H9 (cell line): Measurements from ENCODE around the gene PCYT2. TPM values are rescaled to one million over a fixed set of nuclear protein-coding genes. Genes with fewer than 3 reads are reported as not detected.

Experiments used
- DNase-seq: peaks from one replicate; pipeline ENCODE4 v3.0.0-alpha.2; 2017
- H2AFZ ChIP-seq: one replicate; pipeline ENCODE4 v1.6.1; 2013; ENCODE audit warnings: mild to moderate bottlenecking, low read length, control low read depth, moderate library complexity
- H2AK5ac ChIP-seq: 2 replicates; pipeline ENCODE4 v1.6.1; 2013; ENCODE audit warnings: low read length, control low read depth, mixed read lengths; ENCODE audit not compliant: insufficient read length
- H2BK120ac ChIP-seq: one replicate; pipeline ENCODE4 v1.6.1; 2013; ENCODE audit warnings: low read depth, mild to moderate bottlenecking, low read length, control low read depth, inconsistent platforms; ENCODE audit not compliant: poor library complexity, severe bottlenecking
- H2BK12ac ChIP-seq: 2 replicates; pipeline ENCODE4 v1.6.1; 2013; ENCODE audit warnings: low read length, control low read depth, mixed read lengths, low read depth; ENCODE audit not compliant: insufficient read length
- H2BK15ac ChIP-seq: 2 replicates; pipeline ENCODE4 v1.6.1; 2013; ENCODE audit warnings: low read depth, low read length, control low read depth
- H2BK20ac ChIP-seq: one replicate; pipeline ENCODE4 v1.6.1; 2013; ENCODE audit warnings: low read depth, mild to moderate bottlenecking, low read length, control low read depth, inconsistent platforms; ENCODE audit not compliant: poor library complexity, severe bottlenecking
- H2BK5ac ChIP-seq: 2 replicates; pipeline ENCODE4 v1.6.1; 2013; ENCODE audit warnings: low read length, control low read depth, mixed read lengths; ENCODE audit not compliant: insufficient read length
- H3K14ac ChIP-seq: 2 replicates; pipeline ENCODE4 v1.6.1; 2013; ENCODE audit warnings: low read length, control low read depth; ENCODE audit not compliant: insufficient read depth
- H3K18ac ChIP-seq: 2 replicates; pipeline ENCODE4 v1.6.1; 2013; ENCODE audit warnings: low read depth, mild to moderate bottlenecking, mixed read lengths, low read length, control low read depth; ENCODE audit not compliant: insufficient read length
- H3K23ac ChIP-seq: 2 replicates; pipeline ENCODE4 v1.6.1; 2013; ENCODE audit warnings: low read length, control low read depth, mixed read lengths, low read depth; ENCODE audit not compliant: insufficient read length
- H3K23me2 ChIP-seq: 2 replicates; pipeline ENCODE4 v1.6.1; 2013; ENCODE audit warnings: low read depth, mild to moderate bottlenecking, mixed read lengths, low read length, control low read depth; ENCODE audit not compliant: insufficient read length, poor library complexity, severe bottlenecking
- H3K27ac ChIP-seq: 2 replicates; pipeline ENCODE4 v1.5.1; 2013; ENCODE audit warnings: low read length, control low read depth, mixed read lengths, low read depth; ENCODE audit not compliant: insufficient read length
- H3K27me3 ChIP-seq: 2 replicates; pipeline ENCODE4 v1.6.1; 2013; ENCODE audit warnings: low read length, control low read depth, inconsistent platforms; ENCODE audit not compliant: insufficient read depth
- H3K4ac ChIP-seq: 2 replicates; pipeline ENCODE4 v1.6.1; 2013; ENCODE audit warnings: low read depth, mild to moderate bottlenecking, control low read depth, inconsistent platforms, low read length, moderate library complexity
- H3K4me1 ChIP-seq: 2 replicates; pipeline ENCODE4 v1.6.1; 2013; ENCODE audit warnings: low read length, control low read depth, inconsistent platforms; ENCODE audit not compliant: insufficient read depth
- H3K4me2 ChIP-seq: 2 replicates; pipeline ENCODE4 v1.6.1; 2013; ENCODE audit warnings: low read length, control low read depth, mixed read lengths; ENCODE audit not compliant: insufficient read length, insufficient read depth
- H3K56ac ChIP-seq: 2 replicates; pipeline ENCODE4 v1.6.1; 2013; ENCODE audit warnings: low read depth, mild to moderate bottlenecking, mixed read lengths, low read length, control low read depth; ENCODE audit not compliant: insufficient read length
- H3K79me1 ChIP-seq: 2 replicates; pipeline ENCODE4 v1.6.1; 2013; ENCODE audit warnings: low read depth, mild to moderate bottlenecking, moderate library complexity, low read length, control low read depth, inconsistent platforms; ENCODE audit not compliant: insufficient read depth, poor library complexity, severe bottlenecking
- H3K79me2 ChIP-seq: 2 replicates; pipeline ENCODE4 v1.6.1; 2013; ENCODE audit warnings: low read length, control low read depth, inconsistent platforms; ENCODE audit not compliant: insufficient read depth
- H3K9ac ChIP-seq: 2 replicates; pipeline ENCODE4 v1.6.1; 2013; ENCODE audit warnings: low read length, control low read depth, mixed read lengths; ENCODE audit not compliant: insufficient read length; ENCODE audit errors: extremely low read depth
- H3K9me3 ChIP-seq: one replicate; pipeline ENCODE4 v1.6.1; 2013; ENCODE audit warnings: low read depth, low read length, inconsistent platforms; ENCODE audit not compliant: control insufficient read depth
- H3T11ph ChIP-seq: one replicate; pipeline ENCODE4 v1.6.1; 2013; ENCODE audit warnings: mild to moderate bottlenecking, low read length, control low read depth, inconsistent platforms
- H4K20me1 ChIP-seq: one replicate; pipeline ENCODE4 v1.6.1; 2013; ENCODE audit not compliant: control insufficient read depth, insufficient read length, insufficient read depth
- H4K5ac ChIP-seq: 2 replicates; pipeline ENCODE4 v1.6.1; 2013; ENCODE audit warnings: low read depth, mild to moderate bottlenecking, mixed read lengths, low read length, control low read depth; ENCODE audit not compliant: insufficient read length
- H4K8ac ChIP-seq: replicated peaks from 2 replicates; pipeline ENCODE4 v1.6.1; 2013; ENCODE audit warnings: low read length, control low read depth, mixed read lengths, low read depth; ENCODE audit not compliant: insufficient read length
- H4K91ac ChIP-seq: 2 replicates; pipeline ENCODE4 v1.6.1; 2013; ENCODE audit warnings: low read depth, mild to moderate bottlenecking, moderate library complexity, mixed read lengths, low read length, control low read depth; ENCODE audit not compliant: insufficient read length
- H3K27ac Mint-ChIP-seq, 3 experiments: 2 replicates in 2 of 3; 3 replicates in 1 of 3; pipeline ENCODE4 v1.8.0; 2020 to 2021; ENCODE audit warnings: mixed read lengths in 3 of 3, mild to moderate bottlenecking in 1 of 3, moderate library complexity in 1 of 3
- H3K27me3 Mint-ChIP-seq: 2 replicates; pipeline ENCODE4 v1.8.0; 2021; ENCODE audit warnings: low read depth, mild to moderate bottlenecking, moderate library complexity, mixed read lengths
- H3K36me3 Mint-ChIP-seq, 3 experiments: 2 replicates in 2 of 3; 3 replicates in 1 of 3; pipeline ENCODE4 v1.8.0; 2020 to 2021; ENCODE audit warnings: low read depth in 3 of 3, mixed read lengths in 3 of 3; ENCODE audit not compliant: insufficient read depth in 1 of 3
- H3K4me1 Mint-ChIP-seq, 2 experiments: 2 replicates each; pipeline ENCODE4 v1.8.0; 2020; ENCODE audit warnings: mixed read lengths in 2 of 2
- H3K4me3 Mint-ChIP-seq, 2 experiments: 2 replicates in 1 of 2; 3 replicates in 1 of 2; pipeline ENCODE4 v1.8.0; 2020 to 2021; ENCODE audit warnings: mild to moderate bottlenecking in 2 of 2, mixed read lengths in 2 of 2, moderate library complexity in 1 of 2
- H3K9me3 Mint-ChIP-seq, 2 experiments: 2 replicates in 1 of 2; 3 replicates in 1 of 2; pipeline ENCODE4 v1.8.0; 2020; ENCODE audit warnings: mild to moderate bottlenecking in 2 of 2, mixed read lengths in 2 of 2, moderate library complexity in 1 of 2
- WGBS: extraction: QIAGEN DNeasy Blood & Tissue Kit; methylation state at CpG from one replicate; pipeline ENCODE4 v1.1.7; 2013; ENCODE audit warnings: missing lambda C conversion rate, low lambda C conversion rate, mixed read lengths; ENCODE audit not compliant: insufficient read length; ENCODE audit errors: extremely low coverage; 5-methylcytosine and 5-hydroxymethylcytosine counted together
- total RNA-seq: library from RNA; stranded (reverse); gene quantifications from 2 replicates; pipeline ENCODE4 v1.2.1, GENCODE V29; 2021
- TF ChIP-seq, protein P1 (sequence below): fragments of 200-600 bp; sonication (generic); conservative IDR thresholded peaks from 3 replicates; pipeline ENCODE4 v1.8.0; 2021; ENCODE audit warnings: antibody characterized with exemption, mild to moderate bottlenecking

The PCYT2 gene
- total RNA-seq, 1 experiment from 2014 or later, result 24.5 TPM

DNA sequence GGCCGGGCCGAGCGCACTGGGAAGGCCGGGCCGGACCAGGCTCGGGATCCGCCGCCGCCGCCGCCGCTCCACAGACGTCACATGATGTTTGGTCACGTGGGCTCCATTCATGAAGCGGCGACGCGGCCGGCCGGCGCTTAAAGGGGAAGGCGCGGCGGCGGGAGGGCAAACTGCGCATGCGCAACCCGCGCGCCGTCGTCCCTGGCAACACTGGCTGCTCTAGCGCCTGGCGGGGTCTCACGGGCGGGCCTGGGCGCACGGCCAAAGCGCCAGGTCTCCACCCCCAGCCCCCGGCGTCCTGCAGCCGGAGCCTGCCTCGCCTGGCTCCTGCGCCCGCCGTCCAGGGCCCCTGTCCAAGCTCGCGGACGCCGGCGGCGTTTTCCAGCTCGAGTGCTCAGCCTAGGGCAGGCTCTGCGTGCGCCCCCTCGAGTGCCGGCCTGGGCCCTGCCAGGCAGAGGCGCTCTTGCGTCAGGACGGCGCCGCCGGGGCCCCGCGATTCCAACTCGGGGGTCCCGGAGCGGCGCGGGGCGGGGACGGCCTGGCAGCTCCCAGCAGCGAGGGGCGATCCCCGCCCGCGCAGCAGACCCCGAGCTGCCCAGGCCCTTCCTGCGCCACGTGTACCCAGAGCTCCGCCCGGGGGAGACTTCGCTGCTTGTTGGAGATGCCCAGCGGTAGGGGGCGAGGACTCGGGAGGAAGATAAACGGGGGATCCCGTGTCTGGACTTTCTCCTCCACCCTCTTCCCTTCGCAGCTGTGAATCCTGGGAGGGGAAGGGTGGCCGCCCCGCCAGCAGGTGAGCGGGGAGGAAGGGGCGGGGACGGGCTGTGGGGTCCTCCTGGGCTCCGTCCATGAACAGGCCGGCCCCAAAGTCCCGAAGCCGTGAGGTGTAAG is 16.7 kb upstream of the PCYT2 start, which contains the start of gene MAFG:
Gene MAFG, minus strand, starts transcription at position 83 of the 891 bp plus-strand sequence. CDS start 4,550 bp downstream, outside the sequence.
- Mint-ChIP-seq H3K9me3 (no peaks in the 10 kb centered on the region), H3K4me1 (peaks cover 27 to 34% of the 10 kb centered on the region in 2 experiments), H3K4me3 (peak within 1 kb of the TSS; percentile 79 to 85), H3K27ac (peak within 1 kb of the TSS in 2 of 3 experiments; percentile 86 to 96; a peak in 4 of 7 replicates), H3K36me3 (peaks cover under 1 to 3% (median 3%) of the 10 kb centered on the region in 3 experiments; a peak in 5 of 7 replicates), H3K27me3 (peaks cover 20% of the 10 kb centered on the region)
- no peak within 1 kb of the TSS for H3T11ph ChIP-seq
- H3K56ac ChIP-seq, result no peak within 1 kb of the TSS
- H3K23me2 ChIP-seq, result peaks cover 11% of the 10 kb centered on the region
- H4K5ac ChIP-seq, result no peak within 1 kb of the TSS
- no peak within 1 kb of the TSS for H2AK5ac ChIP-seq
- H4K20me1 ChIP-seq, result no peaks in the 10 kb centered on the region
- peak within 1 kb of the TSS; percentile 38 for H3K9ac ChIP-seq
- no peak within 1 kb of the TSS for H3K18ac ChIP-seq
- no peak within 1 kb of the TSS for H4K91ac ChIP-seq
- DNase-seq, result peak; percentile 96
- no peak within 1 kb of the TSS for H2BK15ac ChIP-seq
- H3K79me2 ChIP-seq, result peaks cover 16% of the 10 kb centered on the region; the same call in 1 of the 2 replicates
- H3K27me3 ChIP-seq, result no peaks in the 10 kb centered on the region; the same call in 1 of the 2 replicates
- no peak within 1 kb of the TSS; the same call in 1 of the 2 replicates for H3K14ac ChIP-seq
- peaks cover 3% of the 10 kb centered on the region; the same call in 1 of the 2 replicates for H3K4me1 ChIP-seq
- H4K8ac ChIP-seq, result no peak within 1 kb of the TSS
- no peak within 1 kb of the TSS for H2AFZ ChIP-seq
- no CpG with 5 or more reads among the region's 98 CpGs for WGBS
- TF ChIP-seq, protein P1, sequence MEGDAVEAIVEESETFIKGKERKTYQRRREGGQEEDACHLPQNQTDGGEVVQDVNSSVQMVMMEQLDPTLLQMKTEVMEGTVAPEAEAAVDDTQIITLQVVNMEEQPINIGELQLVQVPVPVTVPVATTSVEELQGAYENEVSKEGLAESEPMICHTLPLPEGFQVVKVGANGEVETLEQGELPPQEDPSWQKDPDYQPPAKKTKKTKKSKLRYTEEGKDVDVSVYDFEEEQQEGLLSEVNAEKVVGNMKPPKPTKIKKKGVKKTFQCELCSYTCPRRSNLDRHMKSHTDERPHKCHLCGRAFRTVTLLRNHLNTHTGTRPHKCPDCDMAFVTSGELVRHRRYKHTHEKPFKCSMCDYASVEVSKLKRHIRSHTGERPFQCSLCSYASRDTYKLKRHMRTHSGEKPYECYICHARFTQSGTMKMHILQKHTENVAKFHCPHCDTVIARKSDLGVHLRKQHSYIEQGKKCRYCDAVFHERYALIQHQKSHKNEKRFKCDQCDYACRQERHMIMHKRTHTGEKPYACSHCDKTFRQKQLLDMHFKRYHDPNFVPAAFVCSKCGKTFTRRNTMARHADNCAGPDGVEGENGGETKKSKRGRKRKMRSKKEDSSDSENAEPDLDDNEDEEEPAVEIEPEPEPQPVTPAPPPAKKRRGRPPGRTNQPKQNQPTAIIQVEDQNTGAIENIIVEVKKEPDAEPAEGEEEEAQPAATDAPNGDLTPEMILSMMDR, result peak; percentile 61
- no peak within 1 kb of the TSS for H3K23ac ChIP-seq
- H3K27ac ChIP-seq, result no peak within 1 kb of the TSS
- H2BK20ac ChIP-seq, result no peak within 1 kb of the TSS
- H3K9me3 ChIP-seq, result no peaks in the 10 kb centered on the region
- peaks cover 2% of the 10 kb centered on the region for H3K79me1 ChIP-seq
- H2BK12ac ChIP-seq, result no peak within 1 kb of the TSS
- no peak within 1 kb of the TSS for H2BK120ac ChIP-seq
- no peak within 1 kb of the TSS for H2BK5ac ChIP-seq
- H3K4ac ChIP-seq, result no peak within 1 kb of the TSS
- H3K4me2 ChIP-seq, result peak within 1 kb of the TSS; percentile 64
